Fibroblast of the aortic adventitia (primary cell): Measurements from ENCODE around the gene ICE2. TPM values are rescaled to one million over a fixed set of nuclear protein-coding genes. Genes with fewer than 3 reads are reported as not detected.

Experiments
- DNase-seq: peaks from one replicate; pipeline ENCODE4 v3.0.0-alpha.2; 2010; ENCODE audit warnings: low read depth
- H3K4me3 ChIP-seq: 2 replicates; pipeline ENCODE4 v1.5.1; 2011; ENCODE audit warnings: low read depth, mild to moderate bottlenecking, control low read depth, low read length, moderate library complexity
- CTCF ChIP-seq: IDR thresholded peaks from 2 replicates; pipeline ENCODE4 v1.5.1; 2011; ENCODE audit warnings: mild to moderate bottlenecking, low read length, control low read depth, inconsistent platforms; ENCODE audit not compliant: insufficient read depth
- total RNA-seq: library from RNA; depleted of rRNA; stranded (reverse); fragments of >200 nt; gene quantifications from 2 replicates; pipeline ENCODE4 v1.2.3, GENCODE V29; 2012; ENCODE audit warnings: low replicate concordance

ICE2 gene
- total RNA-seq, 1 donor: 37.0 TPM

DNA sequence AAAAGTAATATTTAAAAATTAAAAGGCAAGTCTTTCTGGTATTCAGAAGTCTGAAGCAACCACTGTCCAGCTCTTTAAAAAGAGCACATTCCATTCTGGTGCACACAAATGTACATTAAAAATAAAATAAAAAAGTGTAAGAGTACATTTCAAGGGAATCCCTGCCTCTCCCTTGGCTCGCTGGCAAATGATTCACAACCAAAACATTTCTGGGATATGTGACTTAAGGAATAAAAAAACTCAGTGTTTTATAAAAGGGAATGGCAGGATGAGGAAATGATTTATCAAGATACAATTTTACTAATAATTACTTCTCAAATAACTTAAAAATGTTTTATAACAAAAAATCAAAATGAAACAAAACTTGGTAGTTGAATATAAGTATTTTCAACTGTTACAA, 57.4 kb downstream of the ICE2 start:
- H3K4me3 ChIP-seq: no peak overlapping the region
- peak; percentile 87 for DNase-seq
- TF ChIP-seq CTCF: no peak

GRCh38 chr15:60420203-60420716, 58.7 kb downstream of the ICE2 start:
- no peak for TF ChIP-seq CTCF
- no peak for DNase-seq
- H3K4me3 ChIP-seq: no peak overlapping the region

DNA sequence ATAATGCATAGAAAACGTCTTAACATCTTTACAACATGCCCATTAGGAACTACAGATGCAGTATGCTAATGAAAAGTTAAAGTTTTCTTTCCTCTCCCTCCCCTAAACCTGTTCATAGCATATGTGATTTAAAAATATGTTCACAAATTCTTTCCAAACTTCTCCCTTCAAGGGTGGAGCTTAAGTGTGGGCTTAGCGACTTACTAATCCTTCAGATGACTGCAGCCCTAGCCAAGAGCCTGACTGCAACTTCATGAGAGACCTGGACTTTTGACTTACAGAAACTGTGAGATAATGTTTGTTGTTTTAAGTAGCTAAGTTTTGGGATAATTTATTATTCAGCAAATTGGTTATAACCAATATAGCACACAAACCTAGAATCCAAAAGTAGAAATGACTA, 59.2 kb downstream of the ICE2 start:
- no peak for TF ChIP-seq CTCF
- H3K4me3 ChIP-seq: no peak overlapping the region
- peak; percentile 73 for DNase-seq

DNA sequence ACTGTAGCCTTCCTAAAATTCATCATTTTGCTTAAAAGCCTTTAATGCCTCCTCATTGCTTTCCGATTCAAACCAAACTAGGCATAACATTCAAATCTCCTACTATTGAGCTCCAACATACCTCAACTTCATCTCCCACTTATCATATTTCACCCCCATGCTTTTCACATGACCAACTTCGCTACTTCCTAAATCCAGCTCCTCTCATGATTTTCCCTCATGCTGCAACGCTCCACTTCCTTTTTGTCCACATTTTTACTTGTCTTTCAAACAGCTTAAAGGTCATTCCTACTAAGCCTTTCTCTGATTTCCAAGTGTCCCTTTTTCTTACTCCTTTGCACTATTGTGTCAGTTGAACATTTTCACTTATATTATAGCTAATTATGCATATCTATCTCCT, 60.8 kb downstream of the ICE2 start:
- no peak for TF ChIP-seq CTCF
- DNase-seq: no peak
- no peak overlapping the region for H3K4me3 ChIP-seq

DNA sequence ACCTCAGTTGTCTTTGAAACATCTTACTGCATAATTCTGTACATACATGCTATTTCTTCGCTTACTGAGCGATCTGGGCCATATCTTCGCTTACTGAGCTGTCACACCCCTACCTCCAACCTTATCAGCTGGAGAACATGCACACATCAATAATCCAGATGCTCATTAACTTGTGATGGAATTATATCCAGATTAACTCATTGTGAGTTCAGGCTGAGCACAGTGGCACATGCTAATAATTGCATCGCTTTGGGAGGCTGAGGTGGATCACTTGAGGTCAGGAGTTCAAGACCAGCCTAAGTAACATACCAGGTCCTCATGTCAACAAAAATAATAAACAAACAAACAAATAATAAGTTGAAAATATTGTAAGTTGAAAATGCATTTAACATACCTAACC, 61.8 kb downstream of the ICE2 start:
- TF ChIP-seq CTCF: no peak
- H3K4me3 ChIP-seq: no peak overlapping the region
- DNase-seq: no peak

DNA sequence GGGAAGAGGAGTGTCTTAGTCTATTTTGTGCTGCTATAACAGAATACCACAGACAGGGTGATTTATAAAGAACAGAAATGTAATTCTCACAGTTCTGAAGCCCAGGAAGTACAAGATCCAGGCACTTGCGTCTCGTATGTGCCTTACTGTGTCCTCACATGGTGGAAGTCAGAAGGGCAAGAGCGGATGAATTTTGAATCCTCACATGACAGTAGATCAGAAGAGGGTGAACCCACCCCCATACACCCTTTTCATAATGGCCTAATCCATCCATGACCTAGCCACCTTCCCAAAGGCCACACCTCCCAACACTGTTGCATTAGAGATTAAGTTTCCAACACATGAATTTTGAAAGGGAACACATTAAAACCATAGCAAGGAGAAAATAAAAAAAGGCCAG, 62.5 kb downstream of the ICE2 start:
- no peak for DNase-seq
- no peak for TF ChIP-seq CTCF
- no peak overlapping the region for H3K4me3 ChIP-seq

- peak; percentile 63 for DNase-seq
- no peak overlapping the region for H3K4me3 ChIP-seq
- TF ChIP-seq CTCF: no peak
These were observed 64.8 kb downstream of the ICE2 start for GRCh38 chr15:60414016-60414682.
